NCI-H2081 treated with DMSO at 0.1 percent for 48 hours (cell line): ENCODE measurements around the gene GPRC5C.

ENCODE experiments used
- DNase-seq: peaks from one replicate; lab custom pipeline; 2025; lab: John Stamatoyannopoulos, UW

GPRC5C gene

GRCh38 chr17:74452033-74452840 lies 20.3 kb downstream of the GPRC5C start:
- DNase-seq: no peak

DNA sequence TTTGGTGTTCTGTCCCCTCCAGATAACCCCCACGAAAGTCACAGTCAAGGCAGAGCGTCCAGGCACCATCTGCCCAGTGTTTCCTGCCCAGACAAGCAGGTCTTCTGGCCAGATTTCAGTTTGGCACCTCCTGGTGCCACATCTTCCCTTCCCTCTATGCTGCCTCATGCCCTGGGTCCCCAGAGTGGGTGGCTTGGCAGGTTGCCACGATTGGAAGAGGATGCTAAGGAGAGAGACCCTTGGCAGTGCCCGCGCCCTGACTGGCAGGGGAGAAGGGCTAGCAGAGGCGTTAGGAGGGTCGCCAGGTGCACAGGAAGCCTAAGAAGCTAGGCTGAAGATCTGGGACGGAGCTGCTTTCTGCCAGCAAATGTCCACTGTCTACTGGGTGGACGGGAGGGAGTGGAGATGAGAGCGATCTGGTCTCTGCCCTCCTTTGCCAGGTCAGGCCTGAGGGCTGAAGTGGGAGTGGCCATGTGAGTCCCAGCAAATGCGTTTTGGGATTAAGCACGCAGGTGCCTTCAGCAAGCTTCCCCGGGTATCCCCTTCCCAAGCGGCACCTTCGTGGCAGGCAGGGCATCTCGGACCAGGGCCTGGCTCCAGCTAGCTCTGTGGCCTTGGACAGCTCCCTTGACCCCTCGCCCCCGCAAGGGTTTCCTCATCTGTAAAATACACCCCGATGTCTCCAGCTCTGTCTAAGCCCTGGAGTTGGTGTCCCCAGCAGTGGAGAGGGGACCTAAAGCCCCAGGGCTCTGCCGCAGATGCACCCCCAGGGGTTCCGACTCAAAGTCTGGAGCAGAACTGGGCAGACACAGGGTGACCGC lies 21.2 kb downstream of the GPRC5C start:
- DNase-seq: no peak

DNA sequence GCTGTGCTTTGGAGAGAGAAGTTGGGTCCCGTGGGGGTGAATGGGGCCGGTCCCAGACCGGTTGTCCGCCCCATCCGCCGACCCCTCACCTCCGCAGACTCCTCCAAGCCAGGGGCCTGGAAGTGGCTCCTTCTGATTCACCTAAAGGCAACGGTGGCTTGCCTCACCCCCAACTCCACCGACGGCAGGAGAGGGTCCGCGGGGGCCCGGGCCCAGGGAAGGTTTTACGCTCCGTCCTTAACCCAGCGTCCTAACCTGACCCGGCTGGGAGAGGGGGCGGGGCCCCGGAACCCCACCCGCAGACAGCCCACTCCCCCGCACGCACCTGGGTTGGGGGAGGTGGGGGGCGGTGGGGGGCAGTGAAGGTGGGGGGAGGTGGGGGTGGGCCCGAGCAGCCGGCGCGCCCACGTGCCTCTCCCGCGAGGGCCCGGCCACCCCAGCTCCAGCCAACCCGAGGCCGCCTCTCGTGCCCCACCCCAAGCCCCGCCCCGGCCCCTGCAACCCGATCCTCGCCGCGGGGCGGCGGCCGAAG lies 21.8 kb downstream of the GPRC5C start:
- peak; percentile 39 for DNase-seq

DNA sequence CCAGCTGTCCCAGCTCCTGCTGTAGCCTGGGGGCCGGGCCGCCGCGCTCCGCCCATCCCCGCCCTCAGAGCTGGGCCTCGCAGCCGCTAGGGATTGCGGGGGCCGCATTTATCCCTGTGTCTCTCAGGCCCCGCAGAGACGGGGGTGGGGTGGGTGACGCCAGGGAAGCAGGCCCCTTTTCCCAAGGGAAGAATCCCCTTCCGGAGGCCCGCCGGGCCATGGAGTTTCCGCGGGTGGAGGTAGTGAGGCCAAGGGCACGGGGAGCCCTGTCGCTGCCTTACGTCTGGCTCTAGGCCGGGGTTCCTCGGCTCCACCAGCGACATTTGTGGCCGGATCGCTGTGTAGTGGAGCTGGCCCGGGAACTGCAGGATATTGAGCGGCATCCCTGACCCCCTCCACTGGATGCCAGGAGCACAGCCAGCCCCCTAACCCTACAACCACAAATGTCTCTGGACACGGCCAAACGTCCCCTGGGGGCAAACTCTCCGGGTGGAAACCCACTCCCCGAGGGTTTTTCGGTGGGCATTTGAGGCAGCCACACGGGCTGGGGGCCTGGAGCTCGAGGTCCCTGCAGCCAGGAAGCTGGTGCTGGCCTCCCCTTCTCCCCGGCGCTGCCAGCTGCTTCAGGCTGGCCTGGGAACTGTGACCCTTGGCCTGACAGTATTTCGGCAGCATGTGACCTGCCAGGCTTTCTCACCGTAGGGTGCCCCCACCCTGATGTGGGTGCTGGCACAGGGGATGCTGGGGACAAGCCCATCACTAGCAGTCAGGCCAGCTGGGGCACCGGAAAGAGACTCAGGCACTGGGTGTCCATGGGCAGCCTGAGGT lies 22.5 kb downstream of the GPRC5C start:
- DNase-seq: no peak

DNA sequence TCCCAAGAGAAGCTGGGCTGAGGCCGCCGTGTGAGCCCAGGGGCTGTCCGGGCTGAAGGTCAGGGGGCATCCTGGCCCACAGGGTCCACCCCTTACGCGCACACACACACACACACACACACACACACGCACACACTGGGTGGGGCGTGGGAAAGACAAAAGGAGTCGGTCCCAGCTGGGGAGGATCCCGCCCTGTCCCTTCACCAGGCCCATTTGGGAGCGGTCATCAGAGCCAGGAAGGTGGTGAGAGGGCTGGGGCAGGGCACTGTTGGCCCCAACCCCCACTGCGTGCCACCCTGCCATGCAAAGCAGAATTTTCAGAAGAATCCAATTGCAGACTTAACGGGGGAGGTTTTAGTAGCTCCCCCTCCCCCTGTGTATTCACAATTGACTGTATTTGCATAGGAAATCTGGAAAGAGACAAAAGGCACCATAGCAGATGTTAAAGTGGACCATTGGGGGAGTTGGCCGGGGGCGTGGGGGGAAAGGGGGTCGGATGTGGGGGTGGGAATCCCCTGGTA lies 23.2 kb downstream of the GPRC5C start:
- no peak for DNase-seq

DNA sequence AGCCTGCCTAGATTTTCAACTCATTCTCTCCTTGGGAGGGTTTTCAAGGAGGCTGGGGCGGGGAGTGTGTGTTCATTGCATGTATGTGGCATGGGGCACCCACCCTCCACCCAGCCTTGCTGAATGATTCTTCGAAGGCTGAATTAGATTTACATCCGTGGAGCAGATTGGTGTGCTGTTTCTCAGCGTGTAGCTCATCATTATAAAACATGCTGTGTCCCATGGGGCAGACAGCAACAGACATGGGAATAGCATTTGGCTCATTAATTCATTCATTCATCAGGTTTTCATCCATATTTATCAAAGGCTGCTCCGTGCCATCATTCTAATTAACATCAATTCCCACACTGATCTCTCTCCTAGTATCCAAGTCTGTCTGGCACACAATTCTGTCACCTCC lies 23.9 kb downstream of the GPRC5C start:
- DNase-seq: no peak

- peak; percentile 20 for DNase-seq
Measured at GRCh38 chr17:74457146-74457819, 25.4 kb downstream of the GPRC5C start.

- DNase-seq: no peak
Measured at GRCh38 chr17:74457820-74458166, 25.9 kb downstream of the GPRC5C start.

DNA sequence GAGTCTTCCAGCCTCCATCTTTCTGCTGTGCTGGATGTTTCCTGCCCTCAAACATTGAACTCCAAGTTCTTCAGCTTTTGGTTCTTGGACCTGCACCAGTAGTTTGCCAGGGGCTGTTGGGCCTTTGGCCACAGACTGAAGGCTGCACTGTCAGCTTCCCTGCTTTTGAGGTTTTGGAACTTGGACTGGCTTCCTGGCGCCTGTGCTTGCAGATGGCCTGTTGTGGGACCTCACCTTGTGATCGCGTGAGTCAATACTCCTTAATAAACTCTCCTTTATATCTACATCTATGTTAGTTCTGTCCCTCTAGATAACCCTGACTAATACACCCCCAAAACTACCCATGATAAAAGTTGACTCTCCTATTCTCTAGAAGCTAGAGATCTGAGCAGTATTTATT lies 26.9 kb downstream of the GPRC5C start:
- no peak for DNase-seq

DNA sequence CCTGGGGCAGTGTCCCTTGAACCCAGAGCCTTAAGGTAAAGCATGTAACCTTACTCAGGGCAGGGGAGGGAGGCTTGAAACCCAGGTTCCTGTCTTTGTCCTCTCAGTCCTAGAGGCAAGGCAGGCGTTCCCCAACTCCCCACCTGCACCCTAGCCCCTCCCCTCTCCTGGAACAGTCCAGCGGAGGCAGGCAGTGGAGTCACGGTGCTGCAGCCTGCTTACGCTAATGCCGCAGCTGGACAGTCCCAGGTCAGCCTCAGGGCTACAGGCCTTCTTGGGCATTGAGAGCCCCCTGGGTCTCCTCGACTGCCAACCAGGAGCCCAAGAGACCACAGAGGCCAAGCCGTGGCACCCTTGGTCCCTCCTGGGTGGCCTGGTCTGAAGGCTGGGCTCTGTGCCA lies 27.7 kb downstream of the GPRC5C start:
- no peak for DNase-seq

DNA sequence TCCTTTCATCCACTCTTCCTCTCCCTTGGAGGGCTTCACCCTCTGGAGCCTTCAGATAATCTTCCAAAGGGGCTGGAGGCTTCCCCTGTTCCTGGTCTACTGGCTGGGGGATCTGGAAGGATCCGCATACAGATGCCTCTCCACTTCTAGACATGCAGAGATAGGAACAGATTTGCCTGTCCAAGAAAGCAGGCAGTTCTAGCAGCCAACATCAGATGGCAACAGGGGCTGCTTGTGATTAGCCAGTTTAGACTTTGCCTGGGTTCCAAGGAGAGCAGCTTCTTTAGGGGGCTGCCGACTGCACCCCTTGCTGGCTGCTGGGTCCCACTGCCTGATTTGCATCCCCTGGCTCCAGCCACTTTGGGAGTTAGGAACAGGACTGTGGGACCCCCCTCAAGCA lies 28.4 kb downstream of the GPRC5C start:
- DNase-seq: no peak

GRCh38 chr17:74460996-74461395 lies 29.1 kb downstream of the GPRC5C start:
- DNase-seq: no peak

- DNase-seq: no peak
Measured at GRCh38 chr17:74461611-74462010, 29.7 kb downstream of the GPRC5C start.

- DNase-seq: no peak
Measured at GRCh38 chr17:74464730-74465377, 33.0 kb downstream of the GPRC5C start.

- no peak for DNase-seq
Measured at GRCh38 chr17:74465378-74466110, 33.7 kb downstream of the GPRC5C start.

DNA sequence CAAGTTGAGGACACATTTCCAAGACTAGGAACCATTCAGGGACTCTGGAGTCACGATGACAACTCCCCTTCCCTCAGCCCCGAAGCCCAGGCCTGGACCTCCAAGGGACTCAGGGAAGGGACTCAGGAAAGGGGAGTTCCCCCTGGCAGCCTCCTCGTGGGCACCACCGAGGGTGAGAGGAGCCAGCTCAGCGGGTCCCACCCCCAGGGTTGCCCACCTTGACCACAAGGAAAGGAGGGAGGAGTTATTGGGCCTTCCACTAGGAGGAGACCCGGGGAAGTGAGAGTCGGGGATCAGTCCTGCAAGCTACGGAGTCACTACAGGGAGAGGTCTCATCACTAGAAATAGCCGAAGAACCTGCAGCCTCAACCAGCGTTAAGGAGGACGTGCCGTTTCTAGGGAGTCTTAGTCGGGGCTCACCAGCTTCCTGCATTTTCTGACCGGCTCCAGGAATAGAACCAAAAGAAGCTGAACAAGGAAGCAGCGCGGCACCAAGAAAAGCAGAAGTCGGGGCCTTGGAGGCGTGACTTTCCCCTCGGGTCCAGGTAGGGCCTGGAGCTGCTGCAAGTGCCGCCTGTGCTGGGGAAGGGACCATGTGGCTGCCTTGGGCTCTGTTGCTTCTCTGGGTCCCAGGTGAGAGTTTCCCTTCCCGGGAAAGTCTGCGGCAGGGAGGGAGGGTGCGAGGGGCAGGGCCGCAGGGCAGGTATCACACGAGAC lies 34.4 kb downstream of the GPRC5C start, which contains the start of gene CD300A:
TSS of gene CD300A (plus strand) at position 524 of the 717 bp plus-strand sequence. CDS start at position 594, 70 bp downstream.
- DNase-seq: no peak

GRCh38 chr17:74466828-74467184 lies 34.9 kb downstream of the GPRC5C start:
- DNase-seq: no peak

DNA sequence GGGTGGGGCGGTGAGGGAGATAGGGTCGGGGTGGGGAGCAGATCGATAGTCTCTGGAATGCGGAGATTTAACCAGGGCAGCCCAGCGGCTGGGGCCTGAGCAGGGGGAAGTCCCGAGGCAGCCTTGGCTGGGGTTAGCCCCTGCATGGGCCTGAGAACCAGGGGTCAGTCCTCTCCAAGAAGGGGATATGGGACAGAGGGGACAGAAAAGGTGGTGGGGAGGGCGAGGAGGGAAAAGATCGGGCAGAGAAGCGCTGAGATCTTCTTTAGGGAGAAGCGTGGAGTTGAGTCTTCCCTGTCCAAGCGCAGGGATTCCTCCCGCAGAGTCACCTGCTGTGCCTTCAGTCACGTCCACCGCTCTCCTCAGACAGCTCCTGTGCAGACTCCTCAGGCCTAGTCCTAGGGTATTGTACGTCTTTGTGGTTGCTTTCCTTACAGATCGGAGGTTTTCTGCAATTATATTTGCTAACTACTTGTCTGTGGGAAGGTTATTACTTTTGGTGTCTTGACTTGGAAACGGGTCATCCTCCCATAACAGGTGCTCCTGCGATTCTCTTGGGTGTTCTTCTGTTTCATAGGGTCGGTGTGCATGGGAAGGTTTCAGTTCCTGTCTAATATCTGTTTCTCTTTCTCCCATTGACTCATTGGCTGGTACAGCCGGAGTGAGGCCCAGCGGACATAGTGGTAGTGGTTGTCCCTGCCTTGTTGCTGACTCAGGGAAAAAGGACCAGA lies 35.5 kb downstream of the GPRC5C start:
- DNase-seq: no peak

GRCh38 chr17:74471341-74471740 lies 39.5 kb downstream of the GPRC5C start:
- DNase-seq: no peak
